MCF 10A (cell line): Measurements from ENCODE around the gene LSM10. TPM values are rescaled to one million over a fixed set of nuclear protein-coding genes. Genes with fewer than 3 reads are reported as not detected.

Experiments used
- BruUV-seq: library from RNA; stranded (reverse); fragments of 400-500 nt; replicated peaks from 2 replicates; lab custom pipeline; 2021; lab: Mats Ljungman, UMichigan
- CTCF ChIA-PET: fragments of 300-600 bp; sonication (Branson Sonifier 250); formaldehyde crosslinking; extraction: SDS; loops from one replicate; lab custom pipeline; 2021; ENCODE audit warnings: antibody characterized with exemption, inconsistent platforms; lab: Yijun Ruan, JAX
- POLR2A ChIA-PET: fragments of 300-600, 350-650 bp; sonication (Branson Sonifier 250); formaldehyde crosslinking; extraction: SDS; loops from one replicate; lab custom pipeline; 2020; ENCODE audit warnings: antibody characterized with exemption, inconsistent platforms; lab: Yijun Ruan, JAX
- DNase-seq: peaks from one replicate; pipeline ENCODE4 v3.0.0-alpha.2; 2018; ENCODE audit not compliant: unreplicated experiment
- H3K27ac Mint-ChIP-seq: one replicate; pipeline ENCODE4 v1.8.0; 2022; ENCODE audit warnings: mild to moderate bottlenecking, low read depth, mixed read lengths; ENCODE audit not compliant: unreplicated experiment
- H3K27me3 Mint-ChIP-seq: one replicate; pipeline ENCODE4 v1.8.0; 2022; ENCODE audit warnings: mixed read lengths; ENCODE audit not compliant: insufficient read depth, unreplicated experiment
- H3K36me3 Mint-ChIP-seq: one replicate; pipeline ENCODE4 v1.8.0; 2022; ENCODE audit warnings: mild to moderate bottlenecking, moderate library complexity, mixed read lengths; ENCODE audit not compliant: insufficient read depth, unreplicated experiment
- H3K4me1 Mint-ChIP-seq: one replicate; pipeline ENCODE4 v1.8.0; 2022; ENCODE audit warnings: mixed read lengths; ENCODE audit not compliant: insufficient read depth, unreplicated experiment
- H3K4me3 Mint-ChIP-seq: one replicate; pipeline ENCODE4 v1.8.0; 2022; ENCODE audit warnings: mild to moderate bottlenecking, moderate library complexity, mixed read lengths; ENCODE audit not compliant: unreplicated experiment
- H3K9me3 Mint-ChIP-seq: one replicate; pipeline ENCODE4 v1.8.0; 2022; ENCODE audit warnings: mixed read lengths; ENCODE audit not compliant: unreplicated experiment
- CTCF ChIP-seq: fragments of 200-600 bp; IDR thresholded peaks from one replicate; pipeline ENCODE4 v1.8.0; 2022; ENCODE audit warnings: antibody characterized with exemption, mild to moderate bottlenecking; ENCODE audit not compliant: unreplicated experiment
- intact Hi-C: fragments of 100-400 bp; cut with micrococcal nuclease; formaldehyde crosslinking; loops from 2 replicates; pipeline ENCODE4 v1.14.1; 2022
- total RNA-seq: library from RNA; stranded (reverse); gene quantifications from 2 replicates; pipeline ENCODE4 v1.2.3, GENCODE V29; 2022

The LSM10 gene
- total RNA-seq, 1 experiment from 2014 or later: 42.3 TPM

- intact Hi-C loops: no loop called here
- TF ChIP-seq CTCF: no peak
- DNase-seq: no peak
- no peak overlapping the region for H3K27ac Mint-ChIP-seq
- ChIA-PET CTCF (interaction anchor here (1.0 to 3.0 kb wide), 3 partner anchors 39 to 75 kb away, joined by 4 to 12 read pairs (median 5); no protein-coding TSS in a partner anchor), POLR2A (interaction anchor here (0.6 kb wide), 1 partner anchor 65 kb away, joined by 3 read pairs; no protein-coding TSS in a partner anchor)
- peaks cover 8% of the 10 kb centered on the region for H3K4me1 Mint-ChIP-seq
- H3K4me3 Mint-ChIP-seq: no peak overlapping the region
- H3K36me3 Mint-ChIP-seq: no peaks in the 10 kb centered on the region
- H3K27me3 Mint-ChIP-seq: no peaks in the 10 kb centered on the region
- no peaks in the 10 kb centered on the region for H3K9me3 Mint-ChIP-seq
- BruUV-seq: no TSS peak
These were observed 20.2 kb upstream of the LSM10 start for GRCh38 chr1:36417931-36418330.

DNA sequence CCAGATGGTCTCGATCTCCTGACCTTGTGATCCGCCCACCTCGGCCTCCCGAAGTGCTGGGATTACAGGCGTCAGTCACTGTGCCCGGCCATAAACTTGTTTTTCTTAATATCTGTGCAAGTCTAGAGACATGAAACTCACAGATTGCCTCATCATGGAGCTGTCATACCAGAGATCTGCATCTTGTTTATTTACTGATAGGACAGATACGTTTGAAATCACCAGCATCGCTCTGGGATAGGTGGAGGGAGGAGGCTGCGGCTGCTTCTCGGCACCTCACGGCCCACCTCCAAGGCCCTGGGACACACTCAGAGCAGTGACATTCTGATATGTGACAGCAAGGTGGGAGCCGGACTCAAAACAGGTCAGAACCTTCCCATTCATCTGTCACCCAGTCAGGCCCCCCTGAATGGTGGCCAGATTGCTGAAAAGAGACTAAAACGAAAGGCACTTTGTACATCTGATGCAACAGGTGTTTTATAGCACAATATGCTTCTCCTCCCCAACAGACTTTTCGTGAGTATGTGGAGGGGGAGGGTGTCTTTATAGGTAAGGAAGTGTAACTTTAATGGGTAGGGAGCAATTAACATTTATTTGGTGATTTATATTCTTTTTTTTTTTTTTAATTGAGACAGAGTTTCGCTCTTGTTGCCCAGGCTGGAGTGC, 18.1 kb upstream of the LSM10 start:
- no peak for TF ChIP-seq CTCF
- no TSS peak for BruUV-seq
- intact Hi-C loops: no loop called here
- POLR2A ChIA-PET: no interaction called here
- Mint-ChIP-seq H3K36me3 (no peaks in the 10 kb centered on the region), H3K4me3 (no peak overlapping the region), H3K27me3 (no peaks in the 10 kb centered on the region), H3K4me1 (peaks cover 4% of the 10 kb centered on the region), H3K9me3 (no peaks in the 10 kb centered on the region), H3K27ac (no peak overlapping the region)
- CTCF ChIA-PET: interaction anchor here (1.4 to 3.0 kb wide), 2 partner anchors 28 to 73 kb away, joined by 5 to 12 read pairs; no protein-coding TSS in a partner anchor
- DNase-seq: no peak

DNA sequence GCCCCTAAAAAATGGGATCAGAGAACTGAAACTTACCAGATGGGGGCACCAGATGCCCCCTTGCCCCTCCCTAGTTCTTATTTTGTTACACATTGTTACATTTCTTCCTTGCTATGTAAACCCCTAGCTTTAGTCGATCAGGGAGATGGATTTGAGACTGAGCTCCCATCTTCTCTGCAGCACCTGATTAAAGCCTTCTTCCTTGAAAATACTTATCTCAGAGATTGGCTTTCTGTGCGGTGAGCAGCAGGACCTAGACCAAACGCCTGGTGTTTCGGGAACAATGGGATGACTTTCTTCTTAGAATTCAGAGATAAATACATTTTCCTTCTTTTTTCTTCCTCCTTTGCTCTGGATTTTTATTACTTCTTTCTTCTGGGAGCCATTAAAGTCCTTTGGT, 16.7 kb upstream of the LSM10 start:
- ChIA-PET CTCF (interaction anchor here (0.6 to 1.5 kb wide), 3 partner anchors 36 to 54 kb away, joined by 3 to 6 read pairs (median 3); no protein-coding TSS in a partner anchor), POLR2A (interaction anchor here (0.6 to 3.0 kb wide), 2 partner anchors 8 to 17 kb away, joined by 3 to 8 read pairs; partner anchors contain the start of gene LSM10)
- no peak for TF ChIP-seq CTCF
- H3K27me3 Mint-ChIP-seq: no peaks in the 10 kb centered on the region
- H3K36me3 Mint-ChIP-seq: no peaks in the 10 kb centered on the region
- BruUV-seq: no TSS peak
- H3K4me1 Mint-ChIP-seq: no peaks in the 10 kb centered on the region
- DNase-seq: no peak
- no peak overlapping the region for H3K27ac Mint-ChIP-seq
- no peaks in the 10 kb centered on the region for H3K9me3 Mint-ChIP-seq
- intact Hi-C loops: no loop called here
- no peak overlapping the region for H3K4me3 Mint-ChIP-seq
